Measurements from ENCODE around the gene ALDOC.

- no peak for TF ChIP-seq SP1 (IDR thresholded peaks at IDR 0.05)
- no peak for TF ChIP-seq SP1 (CRISPR knock-in tag; IDR thresholded peaks at IDR 0.05)
- TF ChIP-seq CREB1 (IDR thresholded peaks at IDR 0.05) = peak; percentile 84
- no peak for TF ChIP-seq CREB1 (CRISPR knock-in tag; IDR thresholded peaks at IDR 0.05)
Measured at GRCh38 chr17:28523876-28524275, 52.8 kb downstream of the ALDOC start.
